Measurements from ENCODE around the gene DHX57. TPM values are rescaled to one million over a fixed set of nuclear protein-coding genes. Genes with fewer than 3 reads are reported as not detected.

The DHX57 gene
- total RNA-seq, 1 donor from 2014 or later = 20.4 TPM

GRCh38 chr2:38747819-38748218, 127.9 kb downstream of the DHX57 start:
- H3K27me3 Mint-ChIP-seq = no peaks in the 10 kb centered on the region
- peak overlapping the region; percentile 50 for H3K4me3 Mint-ChIP-seq
- ChIA-PET POLR2A (interaction anchor here (0.9 kb wide), 1 partner anchor 28 kb away, joined by 3 read pairs; no protein-coding TSS in a partner anchor), CTCF (interaction anchor here (2.0 kb wide), 1 partner anchor 166 kb away, joined by 9 read pairs; no protein-coding TSS in a partner anchor)
- no peak for TF ChIP-seq CTCF (IDR thresholded peaks at IDR 0.05)
- H3K9me3 Mint-ChIP-seq = no peaks in the 10 kb centered on the region
- intact Hi-C loops (cut with micrococcal nuclease) = no loop called here
- peak overlapping the region; percentile 79 for H3K27ac Mint-ChIP-seq
- DNase-seq = no peak
- peaks cover 80% of the 10 kb centered on the region for H3K36me3 Mint-ChIP-seq (ENCODE audit: low read depth)
- H3K4me1 Mint-ChIP-seq = peaks cover 71% of the 10 kb centered on the region
- no peak for ATAC-seq (ENCODE audit: low read depth)

Other genes starting within 250 kb of the DHX57 start
- gene GALM, start 209.8 kb downstream of the DHX57 start, total RNA-seq = 3.5 and 5.4 TPM in 2 replicates
- 247 and 254 TPM in 2 replicates for gene SRSF7, start 124.6 kb downstream of the DHX57 start, total RNA-seq
- 16.6 and 17.2 TPM in 2 replicates for gene GEMIN6, start 97.7 kb downstream of the DHX57 start, total RNA-seq
- gene MORN2, start within 50 bp of the DHX57 start, total RNA-seq = 4.1 and 4.8 TPM in 2 replicates
- 0.27 and 0.69 TPM in 2 replicates for gene ARHGEF33, start 13.9 kb upstream of the DHX57 start, total RNA-seq
- gene SOS1, start 245.1 kb upstream of the DHX57 start, total RNA-seq = 39.2 and 51.9 TPM in 2 replicates

All from activated B cell treated with CpG ODN at 0.5 μM for 24 hours (primary cell).